WTC11 (cell line): ENCODE measurements around the gene CFAP157. TPM values are rescaled to one million over a fixed set of nuclear protein-coding genes. Genes with fewer than 3 reads are reported as not detected.
A peak's percentile ranks its signal among the peaks of the same experiment; 100 is the strongest.

ENCODE experiments used
- ATAC-seq: fragments of 200-7000 bp; cut with Tn5 transposase; 2 replicates; pipeline ENCODE4 v1.10.0; 2021; ENCODE audit warnings: mild to moderate bottlenecking, moderate library complexity
- CTCF ChIA-PET: fragments of 300-600 bp; sonication (Branson Sonifier 250); formaldehyde crosslinking; loops from one replicate; lab custom pipeline; 2021; ENCODE audit warnings: antibody characterized with exemption; lab: Charles Lee
- POLR2A ChIA-PET: fragments of 350-600 bp; sonication (Branson Sonifier 250); formaldehyde crosslinking; loops from one replicate; lab custom pipeline; 2021; ENCODE audit warnings: antibody characterized with exemption; lab: Charles Lee
- DNase-seq: peaks from one replicate; pipeline ENCODE4 v3.0.0; 2021; ENCODE audit warnings: low spot score
- H3K27ac Mint-ChIP-seq: 2 replicates; pipeline ENCODE4 v1.8.0; 2021; ENCODE audit warnings: mixed read lengths
- H3K27me3 Mint-ChIP-seq: 2 replicates; pipeline ENCODE4 v1.8.0; 2021; ENCODE audit warnings: low read depth, mild to moderate bottlenecking, moderate library complexity, mixed read lengths
- H3K36me3 Mint-ChIP-seq: 2 replicates; pipeline ENCODE4 v1.8.0; 2021; ENCODE audit warnings: mixed read lengths
- H3K4me1 Mint-ChIP-seq: 2 replicates; pipeline ENCODE4 v1.8.0; 2022; ENCODE audit warnings: mixed read lengths
- H3K4me3 Mint-ChIP-seq: 2 replicates; pipeline ENCODE4 v1.8.0; 2021; ENCODE audit warnings: mild to moderate bottlenecking, moderate library complexity, mixed read lengths
- H3K9me3 Mint-ChIP-seq: 2 replicates; pipeline ENCODE4 v1.8.0; 2021; ENCODE audit warnings: mixed read lengths
- AFF4 ChIP-seq: sonication (generic); formaldehyde crosslinking; IDR thresholded peaks from 2 replicates; pipeline ENCODE4 v1.8.1; 2023; ENCODE audit warnings: mild to moderate bottlenecking, missing genetic modification reagents, borderline replicate concordance
- ATF1 ChIP-seq: sonication (generic); formaldehyde crosslinking; IDR thresholded peaks from 2 replicates; pipeline ENCODE4 v1.8.1; 2023; ENCODE audit warnings: mild to moderate bottlenecking, moderate library complexity, missing genetic modification reagents
- E2F1 ChIP-seq: sonication (generic); formaldehyde crosslinking; IDR thresholded peaks from 2 replicates; pipeline ENCODE4 v1.8.0; 2022; ENCODE audit warnings: mild to moderate bottlenecking, missing genetic modification reagents
- ELF4 ChIP-seq: sonication (generic); formaldehyde crosslinking; IDR thresholded peaks from 2 replicates; pipeline ENCODE4 v1.8.1; 2022; ENCODE audit warnings: low read depth, mild to moderate bottlenecking, moderate library complexity, missing genetic modification reagents
- ETV6 ChIP-seq: sonication (generic); formaldehyde crosslinking; IDR thresholded peaks from 2 replicates; pipeline ENCODE4 v1.8.1; 2022; ENCODE audit warnings: mild to moderate bottlenecking, missing genetic modification reagents
- FOXJ3 ChIP-seq: sonication (generic); formaldehyde crosslinking; IDR thresholded peaks from 2 replicates; pipeline ENCODE4 v1.9.0; 2021; ENCODE audit warnings: missing genetic modification reagents, mild to moderate bottlenecking, borderline replicate concordance
- FOXK1 ChIP-seq: sonication (generic); formaldehyde crosslinking; IDR thresholded peaks from 2 replicates; pipeline ENCODE4 v1.8.0; 2022; ENCODE audit warnings: mild to moderate bottlenecking, moderate library complexity, missing genetic modification reagents
- GRHL2 ChIP-seq: fragments of 250-450 bp; sonication (Bioruptor Pico); IDR thresholded peaks from 2 replicates; pipeline ENCODE4 v1.8.0; 2022; ENCODE audit warnings: mild to moderate bottlenecking, moderate library complexity; ENCODE audit not compliant: insufficient replicate concordance, severe bottlenecking
- HMGA2 ChIP-seq: fragments of 250-450 bp; sonication (Bioruptor Pico); IDR thresholded peaks from 2 replicates; pipeline ENCODE4 v1.4.0; 2021; ENCODE audit warnings: mild to moderate bottlenecking, moderate library complexity
- HMGXB4 ChIP-seq: sonication (generic); formaldehyde crosslinking; IDR thresholded peaks from 2 replicates; pipeline ENCODE4 v1.8.1; 2023; ENCODE audit warnings: mild to moderate bottlenecking, moderate library complexity, missing genetic modification reagents
- JAZF1 ChIP-seq: fragments of 250-450 bp; sonication (Bioruptor Pico); IDR thresholded peaks from 2 replicates; pipeline ENCODE4 v1.9.0; 2021; ENCODE audit warnings: moderate library complexity, mild to moderate bottlenecking, inconsistent platforms
- MAX ChIP-seq: sonication (generic); formaldehyde crosslinking; IDR thresholded peaks from 2 replicates; pipeline ENCODE4 v1.8.0; 2022; ENCODE audit warnings: mild to moderate bottlenecking, missing genetic modification reagents
- NFATC4 ChIP-seq: fragments of 250-450 bp; sonication (Bioruptor Pico); IDR thresholded peaks from 2 replicates; pipeline ENCODE4 v1.9.0; 2021; ENCODE audit warnings: mild to moderate bottlenecking
- NFYB ChIP-seq: sonication (generic); formaldehyde crosslinking; conservative IDR thresholded peaks from 2 replicates; pipeline ENCODE4 v1.8.0; 2022; ENCODE audit warnings: low read depth, missing genetic modification reagents
- NR3C1 ChIP-seq: sonication (generic); formaldehyde crosslinking; conservative IDR thresholded peaks from 2 replicates; pipeline ENCODE4 v1.8.1; 2023; ENCODE audit warnings: low read depth, mild to moderate bottlenecking, missing genetic modification reagents
- RORB ChIP-seq: fragments of 250-450 bp; sonication (Bioruptor Pico); IDR thresholded peaks from 2 replicates; pipeline ENCODE4 v1.9.0; 2021; ENCODE audit warnings: mild to moderate bottlenecking
- TP53 ChIP-seq: sonication (generic); formaldehyde crosslinking; IDR thresholded peaks from 2 replicates; pipeline ENCODE4 v1.8.1; 2023; ENCODE audit warnings: mild to moderate bottlenecking, missing genetic modification reagents
- USF1 ChIP-seq: sonication (generic); formaldehyde crosslinking; IDR thresholded peaks from 2 replicates; pipeline ENCODE4 v1.8.0; 2022; ENCODE audit warnings: mild to moderate bottlenecking, missing genetic modification reagents
- USF2 ChIP-seq: sonication (generic); formaldehyde crosslinking; IDR thresholded peaks from 2 replicates; pipeline ENCODE4 v1.8.1; 2023; ENCODE audit warnings: mild to moderate bottlenecking, missing genetic modification reagents, moderate library complexity
- ZBTB43 ChIP-seq: sonication (generic); formaldehyde crosslinking; IDR thresholded peaks from 2 replicates; pipeline ENCODE4 v1.8.1; 2023; ENCODE audit warnings: mild to moderate bottlenecking, missing genetic modification reagents
- ZNF121 ChIP-seq: sonication (generic); formaldehyde crosslinking; IDR thresholded peaks from 2 replicates; pipeline ENCODE4 v1.8.0; 2023; ENCODE audit warnings: missing genetic modification reagents
- ZNF232 ChIP-seq: sonication (generic); formaldehyde crosslinking; IDR thresholded peaks from 2 replicates; pipeline ENCODE4 v1.8.0; 2022; ENCODE audit warnings: mild to moderate bottlenecking, missing genetic modification reagents
- ZNF263 ChIP-seq: sonication (generic); formaldehyde crosslinking; IDR thresholded peaks from 2 replicates; pipeline ENCODE4 v1.8.1; 2022; ENCODE audit warnings: low read depth, mild to moderate bottlenecking, moderate library complexity, missing genetic modification reagents
- ZNF512 ChIP-seq: sonication (generic); formaldehyde crosslinking; IDR thresholded peaks from 2 replicates; pipeline ENCODE4 v1.8.1; 2022; ENCODE audit warnings: missing genetic modification reagents, borderline replicate concordance
- total RNA-seq: library from RNA; stranded (reverse); gene quantifications from 3 replicates; pipeline ENCODE4 v1.2.3, GENCODE V29; 2021

Gene CFAP157
- total RNA-seq, 1 experiment from 2014 or later = 0.22 TPM

- no peak for ATAC-seq
- H3K36me3 Mint-ChIP-seq = peaks cover 24% of the 10 kb centered on the region
- H3K4me1 Mint-ChIP-seq = no peaks in the 10 kb centered on the region
- no peak for DNase-seq
- no peak for TF ChIP-seq NFYB (CRISPR knock-in tag)
- no peak for TF ChIP-seq ZNF232 (CRISPR knock-in tag)
- no peak for TF ChIP-seq RORB (CRISPR knock-in tag)
- no peak for TF ChIP-seq GRHL2
- TF ChIP-seq JAZF1 = no peak
- no peak for TF ChIP-seq HMGA2 (CRISPR knock-in tag)
- no peak for TF ChIP-seq ETV6
- no peak for TF ChIP-seq NR3C1 (CRISPR knock-in tag)
- TF ChIP-seq USF1 = no peak
- TF ChIP-seq E2F1 (CRISPR knock-in tag) = no peak
- no peak for TF ChIP-seq FOXK1 (CRISPR knock-in tag)
- no peak for TF ChIP-seq ELF4 (CRISPR knock-in tag)
- no peak for TF ChIP-seq USF2 (CRISPR knock-in tag)
- TF ChIP-seq ZNF121 (CRISPR knock-in tag) = no peak
- TF ChIP-seq HMGXB4 (CRISPR knock-in tag) = no peak
- no peak for TF ChIP-seq MAX (CRISPR knock-in tag)
- TF ChIP-seq NFATC4 = no peak
- ChIA-PET CTCF (interaction anchor here (1.0 kb wide), 1 partner anchor 111 kb away, joined by 3 read pairs; no protein-coding TSS in a partner anchor), POLR2A (no interaction called here)
- no peaks in the 10 kb centered on the region for H3K27me3 Mint-ChIP-seq
- peaks cover 6% of the 10 kb centered on the region for H3K9me3 Mint-ChIP-seq
- 0 out of 2 replicates have a peak overlapping the region, but pooled peaks have one; percentile 41 for H3K27ac Mint-ChIP-seq
- H3K4me3 Mint-ChIP-seq = no peak overlapping the region
Measured at GRCh38 chr9:127689329-127690000, 17.3 kb upstream of the CFAP157 start.

- H3K9me3 Mint-ChIP-seq = peaks cover 6% of the 10 kb centered on the region
- H3K4me3 Mint-ChIP-seq = no peak overlapping the region
- H3K36me3 Mint-ChIP-seq = peaks cover 24% of the 10 kb centered on the region
- ATAC-seq (no peak), DNase-seq (no peak)
- H3K27me3 Mint-ChIP-seq = no peaks in the 10 kb centered on the region
- POLR2A ChIA-PET = no interaction called here
- no peak overlapping the region for H3K27ac Mint-ChIP-seq
- H3K4me1 Mint-ChIP-seq = no peaks in the 10 kb centered on the region
- CTCF ChIA-PET = interaction anchor here (0.6 to 1.0 kb wide), 4 partner anchors 17 to 187 kb away, joined by 3 to 7 read pairs (median 4); partner anchors contain the start of gene TOR2A
- TF ChIP-seq ZNF263 (CRISPR knock-in tag) = no peak
- TF ChIP-seq ZNF512 (CRISPR knock-in tag) = no peak
- no peak for TF ChIP-seq ATF1 (CRISPR knock-in tag)
- no peak for TF ChIP-seq NR3C1 (CRISPR knock-in tag)
- TF ChIP-seq ELF4 (CRISPR knock-in tag) = no peak
- TF ChIP-seq TP53 (CRISPR knock-in tag) = no peak
- TF ChIP-seq AFF4 (CRISPR knock-in tag) = no peak
- no peak for TF ChIP-seq FOXJ3 (CRISPR knock-in tag)
- no peak for TF ChIP-seq ZBTB43 (CRISPR knock-in tag)
Measured at GRCh38 chr9:127690735-127691134, 16.1 kb upstream of the CFAP157 start.
